ENCODE results near the gene GDPD5.

The GDPD5 gene

GRCh38 chr11:75510004-75510722 lies 15.6 kb downstream of the GDPD5 start:
- no peak for DNase-seq

GRCh38 chr11:75509020-75509720 lies 16.6 kb downstream of the GDPD5 start:
- DNase-seq: no peak

- no peak for DNase-seq
These were observed 17.6 kb downstream of the GDPD5 start for GRCh38 chr11:75508051-75508561.

- no peak for DNase-seq
These were observed 18.2 kb downstream of the GDPD5 start for GRCh38 chr11:75507571-75507970.

- DNase-seq: no peak
These were observed 18.9 kb downstream of the GDPD5 start for GRCh38 chr11:75506827-75507226.

- no peak for DNase-seq
These were observed 19.6 kb downstream of the GDPD5 start for GRCh38 chr11:75505916-75506692.

- DNase-seq: no peak
These were observed 21.2 kb downstream of the GDPD5 start for GRCh38 chr11:75504501-75504900.

- no peak for DNase-seq
These were observed 22.1 kb downstream of the GDPD5 start for GRCh38 chr11:75503531-75504099.

GRCh38 chr11:75502138-75502537 lies 23.6 kb downstream of the GDPD5 start:
- DNase-seq: no peak

- no peak for DNase-seq
These were observed 25.0 kb downstream of the GDPD5 start for GRCh38 chr11:75500742-75501141.

- no peak for DNase-seq
These were observed 26.1 kb downstream of the GDPD5 start for GRCh38 chr11:75499423-75500190.

- DNase-seq: no peak
These were observed 27.0 kb downstream of the GDPD5 start for GRCh38 chr11:75498556-75499255.

- no peak for DNase-seq
These were observed 27.8 kb downstream of the GDPD5 start for GRCh38 chr11:75497788-75498409.

- DNase-seq: no peak
These were observed 29.4 kb downstream of the GDPD5 start for GRCh38 chr11:75496305-75496752.

GRCh38 chr11:75495749-75496304 lies 29.9 kb downstream of the GDPD5 start:
- DNase-seq: no peak

- no peak for DNase-seq
These were observed 32.1 kb downstream of the GDPD5 start for GRCh38 chr11:75493626-75494025.

- no peak for DNase-seq
These were observed 33.4 kb downstream of the GDPD5 start for GRCh38 chr11:75492181-75492820.

- DNase-seq: no peak
These were observed 34.3 kb downstream of the GDPD5 start for GRCh38 chr11:75491465-75491864.

- DNase-seq: no peak
These were observed 35.2 kb downstream of the GDPD5 start for GRCh38 chr11:75490221-75491181.

Measured in NCI-H2081 treated with DMSO at 0.1 percent for 48 hours (cell line).